HL-60 (cell line): ENCODE results near the gene STAT6.
A peak's percentile ranks its signal among the peaks of the same experiment; 100 is the strongest.

ENCODE experiments used
- GABPA ChIP-seq: IDR thresholded peaks from 2 replicates; pipeline ENCODE4 v1.6.1; 2012; ENCODE audit warnings: low read depth
- POLR2AphosphoS5 ChIP-seq: IDR thresholded peaks from 2 replicates; pipeline ENCODE4 v1.6.1; 2012; ENCODE audit warnings: low read depth
- SPI1 ChIP-seq: IDR thresholded peaks from 2 replicates; pipeline ENCODE4 v1.6.1; 2012; ENCODE audit warnings: low read depth, mild to moderate bottlenecking, borderline replicate concordance
- TF ChIP-seq, protein P1 (sequence below): IDR thresholded peaks from one replicate; pipeline ENCODE4 v1.5.1; 2011; ENCODE audit warnings: low read length, control low read depth, inconsistent platforms; ENCODE audit not compliant: insufficient read depth
- TF ChIP-seq, protein P2 (sequence below): IDR thresholded peaks from 2 replicates; pipeline ENCODE4 v1.6.1; 2012; ENCODE audit warnings: low read depth; ENCODE audit not compliant: insufficient replicate concordance

DNA sequence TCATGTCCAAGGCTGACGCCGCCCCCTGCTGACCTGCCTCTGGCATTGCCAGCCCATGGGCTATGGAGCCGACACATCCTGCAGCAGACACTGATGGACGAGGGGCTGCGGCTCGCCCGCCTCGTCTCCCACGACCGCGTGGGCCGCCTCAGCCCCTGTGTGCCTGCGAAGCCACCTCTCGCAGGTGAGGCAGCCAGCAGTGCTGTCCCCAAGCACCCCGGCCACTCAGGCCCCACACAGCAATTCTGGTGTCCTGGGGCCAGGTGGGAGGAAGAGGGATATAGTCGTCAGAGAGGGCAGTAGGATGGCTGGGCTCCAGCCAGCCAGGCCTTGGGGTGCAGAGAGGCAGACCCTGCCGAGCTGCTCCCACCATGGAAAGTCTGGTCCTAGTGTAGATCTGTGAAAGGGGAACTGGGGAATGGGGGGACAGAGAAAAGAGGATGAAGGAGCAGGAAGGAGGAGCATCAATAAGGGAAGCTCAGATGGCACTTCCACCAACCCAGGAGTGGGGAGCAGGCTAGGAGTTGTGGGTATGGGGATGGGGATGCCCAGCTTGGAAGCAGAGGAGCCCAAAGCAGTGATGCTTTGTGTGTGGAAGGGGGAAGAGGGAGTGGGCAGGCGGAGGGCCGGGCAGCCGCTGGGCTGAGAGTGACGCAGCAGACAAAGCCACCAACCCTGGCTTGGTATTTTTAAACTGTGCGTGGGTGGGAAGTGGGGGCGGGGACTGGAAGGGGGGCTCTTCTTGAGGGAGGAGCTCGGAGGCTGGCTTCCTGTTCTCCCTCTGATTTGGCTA is 17.6 kb downstream of the STAT6 start:
- TF ChIP-seq, protein P1, sequence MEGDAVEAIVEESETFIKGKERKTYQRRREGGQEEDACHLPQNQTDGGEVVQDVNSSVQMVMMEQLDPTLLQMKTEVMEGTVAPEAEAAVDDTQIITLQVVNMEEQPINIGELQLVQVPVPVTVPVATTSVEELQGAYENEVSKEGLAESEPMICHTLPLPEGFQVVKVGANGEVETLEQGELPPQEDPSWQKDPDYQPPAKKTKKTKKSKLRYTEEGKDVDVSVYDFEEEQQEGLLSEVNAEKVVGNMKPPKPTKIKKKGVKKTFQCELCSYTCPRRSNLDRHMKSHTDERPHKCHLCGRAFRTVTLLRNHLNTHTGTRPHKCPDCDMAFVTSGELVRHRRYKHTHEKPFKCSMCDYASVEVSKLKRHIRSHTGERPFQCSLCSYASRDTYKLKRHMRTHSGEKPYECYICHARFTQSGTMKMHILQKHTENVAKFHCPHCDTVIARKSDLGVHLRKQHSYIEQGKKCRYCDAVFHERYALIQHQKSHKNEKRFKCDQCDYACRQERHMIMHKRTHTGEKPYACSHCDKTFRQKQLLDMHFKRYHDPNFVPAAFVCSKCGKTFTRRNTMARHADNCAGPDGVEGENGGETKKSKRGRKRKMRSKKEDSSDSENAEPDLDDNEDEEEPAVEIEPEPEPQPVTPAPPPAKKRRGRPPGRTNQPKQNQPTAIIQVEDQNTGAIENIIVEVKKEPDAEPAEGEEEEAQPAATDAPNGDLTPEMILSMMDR = peak; percentile 50
- TF ChIP-seq POLR2AphosphoS5 = peak; percentile 30; the same call in 1 of the 2 replicates
- TF ChIP-seq, protein P2, sequence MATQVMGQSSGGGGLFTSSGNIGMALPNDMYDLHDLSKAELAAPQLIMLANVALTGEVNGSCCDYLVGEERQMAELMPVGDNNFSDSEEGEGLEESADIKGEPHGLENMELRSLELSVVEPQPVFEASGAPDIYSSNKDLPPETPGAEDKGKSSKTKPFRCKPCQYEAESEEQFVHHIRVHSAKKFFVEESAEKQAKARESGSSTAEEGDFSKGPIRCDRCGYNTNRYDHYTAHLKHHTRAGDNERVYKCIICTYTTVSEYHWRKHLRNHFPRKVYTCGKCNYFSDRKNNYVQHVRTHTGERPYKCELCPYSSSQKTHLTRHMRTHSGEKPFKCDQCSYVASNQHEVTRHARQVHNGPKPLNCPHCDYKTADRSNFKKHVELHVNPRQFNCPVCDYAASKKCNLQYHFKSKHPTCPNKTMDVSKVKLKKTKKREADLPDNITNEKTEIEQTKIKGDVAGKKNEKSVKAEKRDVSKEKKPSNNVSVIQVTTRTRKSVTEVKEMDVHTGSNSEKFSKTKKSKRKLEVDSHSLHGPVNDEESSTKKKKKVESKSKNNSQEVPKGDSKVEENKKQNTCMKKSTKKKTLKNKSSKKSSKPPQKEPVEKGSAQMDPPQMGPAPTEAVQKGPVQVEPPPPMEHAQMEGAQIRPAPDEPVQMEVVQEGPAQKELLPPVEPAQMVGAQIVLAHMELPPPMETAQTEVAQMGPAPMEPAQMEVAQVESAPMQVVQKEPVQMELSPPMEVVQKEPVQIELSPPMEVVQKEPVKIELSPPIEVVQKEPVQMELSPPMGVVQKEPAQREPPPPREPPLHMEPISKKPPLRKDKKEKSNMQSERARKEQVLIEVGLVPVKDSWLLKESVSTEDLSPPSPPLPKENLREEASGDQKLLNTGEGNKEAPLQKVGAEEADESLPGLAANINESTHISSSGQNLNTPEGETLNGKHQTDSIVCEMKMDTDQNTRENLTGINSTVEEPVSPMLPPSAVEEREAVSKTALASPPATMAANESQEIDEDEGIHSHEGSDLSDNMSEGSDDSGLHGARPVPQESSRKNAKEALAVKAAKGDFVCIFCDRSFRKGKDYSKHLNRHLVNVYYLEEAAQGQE = no peak
- TF ChIP-seq GABPA = no peak
- TF ChIP-seq SPI1 = peak; percentile 41; the same call in 1 of the 2 replicates
